GM06990 (cell line): ENCODE data around the gene MEN1.

Source experiments
- DNase-seq: peaks from one replicate; pipeline ENCODE4 v3.0.0-alpha.2; 2011; ENCODE audit not compliant: insufficient read length; ENCODE audit errors: extremely low read depth
- H3K27me3 ChIP-seq: replicated peaks from 2 replicates; pipeline ENCODE4 v1.6.0; 2011; ENCODE audit warnings: low read length; ENCODE audit not compliant: control insufficient read depth, insufficient read depth
- H3K36me3 ChIP-seq: 2 replicates; pipeline ENCODE4 v1.5.1; 2011; ENCODE audit warnings: low read length; ENCODE audit not compliant: control insufficient read depth, insufficient read depth
- H3K4me3 ChIP-seq: replicated peaks from 2 replicates; pipeline ENCODE4 v1.5.1; 2011; ENCODE audit warnings: low read depth, mild to moderate bottlenecking, control low read depth, low read length
- CTCF ChIP-seq: IDR thresholded peaks from 2 replicates; pipeline ENCODE4 v1.5.1; 2011; ENCODE audit warnings: low read length, control low read depth, mild to moderate bottlenecking, inconsistent platforms; ENCODE audit not compliant: insufficient read depth, poor library complexity, severe bottlenecking

The MEN1 gene

GRCh38 chr11:64855596-64856304, 45.4 kb upstream of the MEN1 start:
- Histone ChIP-seq H3K4me3 (no peak overlapping the region), H3K27me3 (no peaks in the 10 kb centered on the region), H3K36me3 (peaks cover 53% of the 10 kb centered on the region)
- no peak for TF ChIP-seq CTCF
- no peak for DNase-seq

GRCh38 chr11:64854534-64855502, 44.5 kb upstream of the MEN1 start:
- DNase-seq = no peak
- H3K36me3 ChIP-seq = peaks cover 50% of the 10 kb centered on the region
- no peak overlapping the region for H3K4me3 ChIP-seq
- no peaks in the 10 kb centered on the region for H3K27me3 ChIP-seq
- TF ChIP-seq CTCF = no peak

DNA sequence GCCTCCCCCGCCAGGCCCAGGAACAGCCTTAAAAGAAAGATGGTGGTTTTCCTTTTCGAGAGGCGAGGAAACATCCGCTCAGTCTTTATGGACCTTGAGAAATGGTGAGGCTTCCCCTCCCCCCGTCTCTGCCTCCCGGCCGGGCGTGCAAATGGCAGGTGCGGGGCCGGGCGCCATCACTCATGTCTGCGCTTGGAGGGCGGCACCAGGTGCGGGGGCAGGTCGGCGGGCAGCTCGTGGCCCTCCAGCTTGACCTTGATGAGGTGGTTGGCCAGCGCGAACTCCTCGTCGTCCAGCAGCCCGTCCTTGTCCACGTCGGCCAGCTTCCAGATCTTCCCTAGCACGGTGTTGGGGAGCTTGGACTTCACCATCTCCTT, 43.8 kb upstream of the MEN1 start:
- no peak overlapping the region for H3K4me3 ChIP-seq
- no peak for TF ChIP-seq CTCF
- H3K27me3 ChIP-seq = no peaks in the 10 kb centered on the region
- DNase-seq = no peak
- peaks cover 50% of the 10 kb centered on the region for H3K36me3 ChIP-seq

DNA sequence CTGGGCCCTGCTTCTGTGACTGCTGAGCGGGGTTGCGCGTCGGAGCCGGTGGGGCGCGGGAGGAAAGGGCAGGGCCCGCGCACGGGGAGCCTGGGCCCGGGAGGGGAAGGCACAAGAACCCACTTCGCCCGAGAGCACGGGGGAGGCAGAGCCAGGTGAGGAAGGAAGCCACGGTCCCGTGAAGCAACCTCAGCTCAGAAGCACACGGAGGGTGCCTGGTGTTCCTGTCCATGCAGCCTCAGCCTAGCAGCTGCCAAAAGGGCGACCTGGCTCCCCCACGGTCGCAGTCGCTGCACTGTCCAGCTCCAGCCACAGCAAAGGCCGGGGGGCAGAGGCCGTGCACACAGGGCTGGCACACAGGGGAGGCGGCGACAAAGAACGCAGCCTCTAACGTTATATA, 43.4 kb upstream of the MEN1 start:
- TF ChIP-seq CTCF = no peak
- DNase-seq = no peak
- Histone ChIP-seq H3K4me3 (no peak overlapping the region), H3K27me3 (no peaks in the 10 kb centered on the region), H3K36me3 (peaks cover 48% of the 10 kb centered on the region)

DNA sequence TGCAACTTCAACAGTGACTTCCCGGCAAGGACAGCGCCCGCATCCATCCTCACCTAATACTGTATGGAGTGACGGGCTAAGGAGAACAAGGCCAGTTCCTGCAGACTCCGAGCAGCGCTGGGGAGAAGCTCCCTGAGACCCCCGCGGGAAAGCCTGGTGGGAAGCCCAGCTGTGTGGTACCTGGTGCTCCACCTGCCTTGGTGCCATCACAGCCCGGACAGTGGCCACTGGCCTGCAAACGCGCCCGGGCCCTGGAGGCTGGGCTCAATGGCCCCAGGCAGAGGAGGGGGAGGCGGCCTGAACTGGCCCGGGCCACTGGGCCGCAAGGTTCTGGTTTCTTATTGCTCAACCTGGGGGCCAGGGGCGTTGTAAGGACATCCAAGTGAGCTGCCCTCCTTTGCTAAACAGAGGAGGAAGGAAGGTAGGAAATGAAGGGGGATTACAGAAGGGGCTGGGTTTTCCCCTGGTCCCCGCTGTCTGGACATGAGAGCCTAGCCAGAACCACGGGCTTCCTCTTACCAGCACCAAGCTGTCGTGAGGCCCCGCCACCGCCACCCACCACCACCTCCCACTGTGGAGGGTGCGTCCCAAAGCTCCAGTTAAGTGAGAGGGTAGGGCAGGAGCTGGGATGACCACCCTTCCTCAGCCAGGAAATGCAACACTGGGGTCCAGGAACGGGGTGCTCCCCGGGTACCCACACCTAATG, 42.6 kb upstream of the MEN1 start:
- peaks cover 43% of the 10 kb centered on the region for H3K36me3 ChIP-seq
- TF ChIP-seq CTCF = no peak

More for the DNA sequence above, 42.6 kb upstream of the MEN1 start:
- no peak overlapping the region; the same call in 1 of the 2 replicates for H3K4me3 ChIP-seq
- H3K27me3 ChIP-seq = no peaks in the 10 kb centered on the region
- no peak for DNase-seq
